Loucy (cell line): Measurements from ENCODE around the gene MPND.

ENCODE experiments used
- H2AFZ ChIP-seq: fragments of 200-600 bp; sonication (generic); 2 replicates; pipeline ENCODE4 v1.6.0; 2016; ENCODE audit warnings: antibody characterized with exemption, mild to moderate bottlenecking, low read length, moderate library complexity
- H3F3A ChIP-seq: fragments of 200-600 bp; 2 replicates; pipeline ENCODE4 v1.6.0; 2016; ENCODE audit warnings: antibody characterized with exemption, low read depth, mild to moderate bottlenecking
- H3K27me3 ChIP-seq: fragments of 200-600 bp; sonication (generic); 2 replicates; pipeline ENCODE4 v1.6.1; 2014; ENCODE audit warnings: low read length, mild to moderate bottlenecking; ENCODE audit not compliant: insufficient read depth, poor library complexity, severe bottlenecking
- H3K36me3 ChIP-seq: fragments of 200-600 bp; sonication (generic); 2 replicates; pipeline ENCODE4 v1.6.1; 2016; ENCODE audit warnings: low read length; ENCODE audit not compliant: insufficient read depth
- H3K4me1 ChIP-seq: fragments of 200-600 bp; sonication (generic); 2 replicates; pipeline ENCODE4 v1.5.1; 2014; ENCODE audit warnings: low read length, mild to moderate bottlenecking; ENCODE audit not compliant: insufficient read depth, poor library complexity, severe bottlenecking
- H3K4me2 ChIP-seq: fragments of 200-600 bp; sonication (generic); 2 replicates; pipeline ENCODE4 v1.6.0; 2014; ENCODE audit warnings: antibody characterized with exemption, low read length, low read depth, mild to moderate bottlenecking; ENCODE audit not compliant: poor library complexity, severe bottlenecking
- H3K4me3 ChIP-seq: fragments of 200-600 bp; sonication (generic); 2 replicates; pipeline ENCODE4 v1.5.1; 2014; ENCODE audit warnings: low read length, mild to moderate bottlenecking, mixed read lengths; ENCODE audit not compliant: poor library complexity, severe bottlenecking
- H3K79me2 ChIP-seq: fragments of 200-600 bp; sonication (generic); 2 replicates; pipeline ENCODE4 v1.6.1; 2014; ENCODE audit warnings: low read length; ENCODE audit not compliant: insufficient read depth
- H3K9ac ChIP-seq: fragments of 200-600 bp; sonication (generic); 2 replicates; pipeline ENCODE4 v1.6.0; 2014; ENCODE audit warnings: mild to moderate bottlenecking, low read depth, low read length, moderate library complexity; ENCODE audit not compliant: poor library complexity, severe bottlenecking
- H3K9me2 ChIP-seq: fragments of 200-600 bp; sonication (generic); replicated peaks from 2 replicates; pipeline ENCODE4 v1.6.1; 2016; ENCODE audit warnings: low read depth, low read length, mixed read lengths
- H3K9me3 ChIP-seq: fragments of 200-600 bp; sonication (generic); 2 replicates; pipeline ENCODE4 v1.6.1; 2014; ENCODE audit warnings: mild to moderate bottlenecking, antibody characterized with exemption, low read length, low read depth; ENCODE audit not compliant: insufficient read depth
- H4K20me1 ChIP-seq: fragments of 200-600 bp; sonication (generic); 2 replicates; pipeline ENCODE4 v1.6.0; 2014; ENCODE audit warnings: antibody characterized with exemption, low read length, mild to moderate bottlenecking; ENCODE audit not compliant: insufficient read depth, poor library complexity, severe bottlenecking
- CTCF ChIP-seq: fragments of 200-600 bp; sonication (generic); conservative IDR thresholded peaks from 2 replicates; pipeline ENCODE4 v1.5.1; 2014; ENCODE audit warnings: mild to moderate bottlenecking, antibody characterized with exemption, low read length
- EZH2phosphoT487 ChIP-seq: fragments of 200-600 bp; IDR thresholded peaks from 2 replicates; pipeline ENCODE4 v1.6.1; 2018; ENCODE audit warnings: antibody characterized with exemption, mild to moderate bottlenecking, moderate library complexity, borderline replicate concordance

Gene MPND

DNA sequence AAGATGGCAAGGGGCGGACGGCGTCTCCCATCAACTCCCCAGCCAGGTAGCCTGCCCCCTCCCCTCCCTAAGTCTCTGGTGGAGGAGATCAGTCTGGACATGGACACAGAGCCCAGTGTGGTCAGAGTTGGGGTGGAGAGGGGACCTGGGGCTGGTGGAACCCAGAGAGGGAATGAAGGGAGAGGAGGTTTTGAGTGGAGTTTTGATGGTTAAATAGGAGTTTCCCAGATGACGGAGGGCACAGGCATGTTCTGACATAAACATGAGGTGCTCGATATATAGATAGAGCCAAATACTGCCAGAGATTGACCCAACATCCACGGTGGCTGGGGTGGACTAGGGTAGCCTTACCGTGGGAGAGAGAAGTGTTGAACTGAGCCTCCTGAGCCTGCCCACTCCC lies 24.9 kb upstream of the MPND start:
- Histone ChIP-seq H3K36me3 (no peaks in the 10 kb centered on the region), H2AFZ (no peak overlapping the region), H3K9me2 (no peaks in the 10 kb centered on the region), H3K9me3 (no peaks in the 10 kb centered on the region; the same call in 1 of the 2 replicates), H3K4me3 (no peak overlapping the region), H3K4me2 (no peak overlapping the region), H4K20me1 (no peaks in the 10 kb centered on the region), H3K79me2 (no peaks in the 10 kb centered on the region), H3K4me1 (no peaks in the 10 kb centered on the region), H3F3A (no peaks in the 10 kb centered on the region), H3K9ac (no peak overlapping the region), H3K27me3 (no peaks in the 10 kb centered on the region)
- no peak for TF ChIP-seq CTCF
- TF ChIP-seq EZH2phosphoT487, result no peak

GRCh38 chr19:4319067-4319718 lies 24.2 kb upstream of the MPND start:
- TF ChIP-seq CTCF (no peak), EZH2phosphoT487 (no peak)
- H3K36me3 ChIP-seq, result no peaks in the 10 kb centered on the region
- H3K27me3 ChIP-seq, result no peaks in the 10 kb centered on the region
- no peaks in the 10 kb centered on the region for H4K20me1 ChIP-seq
- H3K79me2 ChIP-seq, result no peaks in the 10 kb centered on the region
- H3F3A ChIP-seq, result no peaks in the 10 kb centered on the region
- no peak overlapping the region for H3K4me3 ChIP-seq
- H3K9ac ChIP-seq, result no peak overlapping the region
- H3K4me2 ChIP-seq, result no peak overlapping the region
- no peaks in the 10 kb centered on the region for H3K9me2 ChIP-seq
- no peak overlapping the region for H2AFZ ChIP-seq
- H3K9me3 ChIP-seq, result no peaks in the 10 kb centered on the region; the same call in 1 of the 2 replicates
- no peaks in the 10 kb centered on the region for H3K4me1 ChIP-seq

DNA sequence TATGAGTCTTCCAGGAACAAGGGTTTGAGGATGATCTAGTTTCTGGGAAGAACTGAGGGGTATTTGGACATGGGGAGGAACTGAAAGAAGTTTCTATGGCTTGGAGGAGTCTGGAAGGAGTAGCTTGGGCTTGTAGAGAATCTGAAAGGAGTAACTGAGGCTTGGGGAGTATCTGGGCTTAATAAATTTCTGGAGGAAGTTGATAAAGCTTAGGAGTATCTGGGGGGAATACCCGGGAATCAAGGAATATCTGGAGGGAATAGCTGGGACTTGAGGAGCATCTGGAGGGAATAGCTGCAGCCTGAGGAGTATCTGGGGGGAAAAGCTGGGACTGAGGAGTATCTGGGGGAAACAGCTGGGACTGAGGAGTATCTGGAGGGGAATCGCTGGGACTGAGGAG lies 22.9 kb upstream of the MPND start:
- H3F3A ChIP-seq, result no peaks in the 10 kb centered on the region
- H3K4me1 ChIP-seq, result no peaks in the 10 kb centered on the region
- no peak overlapping the region for H2AFZ ChIP-seq
- H4K20me1 ChIP-seq, result no peaks in the 10 kb centered on the region
- no peaks in the 10 kb centered on the region for H3K9me2 ChIP-seq
- no peak overlapping the region for H3K9ac ChIP-seq
- H3K9me3 ChIP-seq, result no peaks in the 10 kb centered on the region; the same call in 1 of the 2 replicates
- TF ChIP-seq EZH2phosphoT487, result no peak
- TF ChIP-seq CTCF, result no peak
- no peaks in the 10 kb centered on the region for H3K27me3 ChIP-seq
- H3K36me3 ChIP-seq, result no peaks in the 10 kb centered on the region
- no peaks in the 10 kb centered on the region for H3K79me2 ChIP-seq
- H3K4me2 ChIP-seq, result no peak overlapping the region
- no peak overlapping the region for H3K4me3 ChIP-seq
